T-cell (primary cell): Measurements from ENCODE around the gene SDHAF3. TPM values are rescaled to one million over a fixed set of nuclear protein-coding genes. Genes with fewer than 3 reads are reported as not detected.
A peak's percentile ranks its signal among the peaks of the same experiment; 100 is the strongest.

Experiments
- ATAC-seq, 4 experiments: fragments of 200-7000 bp in 3 of 4; fragments of 150-1000 bp in 1 of 4; cut with Tn5 transposase; replicated peaks in 1 of 4; 1 replicate in 3 of 4; 2 replicates in 1 of 4; pipeline ENCODE4 v1.10.0; 2021; ENCODE audit warnings: moderate library complexity in 3 of 4, mild to moderate bottlenecking in 2 of 4, moderate number of reproducible peaks in 1 of 4
- CTCF ChIA-PET, 2 donors: fragments of 300-600 bp; sonication (Branson Sonifier 250); formaldehyde crosslinking; loops; one replicate each; lab custom pipeline; 2022; ENCODE audit warnings: antibody characterized with exemption in 2 of 2; lab: Charles Lee
- POLR2A ChIA-PET, 2 donors: fragments of 300-600 bp; sonication (Branson Sonifier 250); formaldehyde crosslinking; loops; one replicate each; lab custom pipeline; 2022; ENCODE audit warnings: antibody characterized with exemption in 2 of 2; lab: Charles Lee
- DNase-seq, 35 experiments: peaks; one replicate each; pipeline versions ENCODE4 v3.0.0 to v3.0.0-alpha.2; 2013 to 2023
- H3K27ac ChIP-seq: one replicate; pipeline ENCODE4 v1.5.1; 2013; ENCODE audit warnings: low read length
- H3K27me3 ChIP-seq, 2 experiments: replicated peaks in 1 of 2; 1 replicate in 1 of 2; 2 replicates in 1 of 2; pipeline versions ENCODE4 v1.6.1 to v1.7.0; 2013; ENCODE audit warnings: low read length in 1 of 2, mixed read lengths in 1 of 2; ENCODE audit not compliant: control insufficient read depth in 2 of 2, insufficient read depth in 2 of 2; ENCODE audit errors: extremely low read depth in 1 of 2
- H3K36me3 ChIP-seq, 2 donors: 1 replicate in 1 of 2; 2 replicates in 1 of 2; pipeline versions ENCODE4 v1.6.1 to v1.7.0; 2013; ENCODE audit warnings: low read length in 1 of 2; ENCODE audit not compliant: control insufficient read depth in 2 of 2, insufficient read depth in 1 of 2; ENCODE audit errors: extremely low read depth in 1 of 2
- H3K4me1 ChIP-seq, 2 experiments: 1 replicate in 1 of 2; 2 replicates in 1 of 2; pipeline versions ENCODE4 v1.6.1 to v1.7.0; 2013; ENCODE audit warnings: low read length in 2 of 2, mixed read lengths in 1 of 2; ENCODE audit not compliant: insufficient read depth in 2 of 2, control insufficient read depth in 1 of 2; ENCODE audit errors: extremely low read depth in 1 of 2
- H3K4me3 ChIP-seq, 2 donors: 1 replicate in 1 of 2; 2 replicates in 1 of 2; pipeline versions ENCODE4 v1.5.1 to v1.7.0; 2013; ENCODE audit warnings: mild to moderate bottlenecking in 2 of 2, low read length in 1 of 2, moderate library complexity in 1 of 2; ENCODE audit not compliant: control insufficient read depth in 1 of 2; ENCODE audit errors: extremely low read depth in 1 of 2
- H3K9me3 ChIP-seq: 2 replicates; pipeline ENCODE4 v1.7.0; 2013
- H3K27ac Mint-ChIP-seq, 2 donors: one replicate each; pipeline ENCODE4 v1.8.0; 2020 to 2021; ENCODE audit warnings: mild to moderate bottlenecking in 2 of 2, mixed read lengths in 2 of 2
- H3K27me3 Mint-ChIP-seq, 2 donors: one replicate each; pipeline ENCODE4 v1.8.0; 2021 to 2022; ENCODE audit warnings: mixed read lengths in 2 of 2
- H3K36me3 Mint-ChIP-seq: one replicate; pipeline ENCODE4 v1.8.0; 2021; ENCODE audit warnings: mixed read lengths
- H3K4me1 Mint-ChIP-seq, 3 donors: one replicate each; pipeline ENCODE4 v1.8.0; 2020 to 2022; ENCODE audit warnings: mixed read lengths in 3 of 3, mild to moderate bottlenecking in 1 of 3
- H3K4me3 Mint-ChIP-seq, 3 donors: one replicate each; pipeline ENCODE4 v1.8.0; 2020 to 2022; ENCODE audit warnings: mild to moderate bottlenecking in 3 of 3, mixed read lengths in 3 of 3, moderate library complexity in 3 of 3
- H3K9me3 Mint-ChIP-seq, 3 donors: one replicate each; pipeline ENCODE4 v1.8.0; 2020 to 2022; ENCODE audit warnings: mixed read lengths in 3 of 3
- WGBS: methylation state at CpG from one replicate; pipeline ENCODE4 v1.1.5; 2013; ENCODE audit warnings: missing lambda C conversion rate; ENCODE audit not compliant: insufficient coverage; 5-methylcytosine and 5-hydroxymethylcytosine counted together
- total RNA-seq, 35 experiments: library from RNA in 6 of 35; stranded (reverse) in 6 of 35; fragments of 120-200 nt in 1 of 35; gene quantifications; one replicate each; pipeline versions ENCODE4 v1.2.1 to v1.2.4 and lab custom pipeline; 2013 to 2026

Gene SDHAF3
- total RNA-seq, 5 donors from 2014 or later (not counting 1 experiment from before 2014, with no cell fraction given): 11.1 to 15.3 (median 12.0) TPM

DNA sequence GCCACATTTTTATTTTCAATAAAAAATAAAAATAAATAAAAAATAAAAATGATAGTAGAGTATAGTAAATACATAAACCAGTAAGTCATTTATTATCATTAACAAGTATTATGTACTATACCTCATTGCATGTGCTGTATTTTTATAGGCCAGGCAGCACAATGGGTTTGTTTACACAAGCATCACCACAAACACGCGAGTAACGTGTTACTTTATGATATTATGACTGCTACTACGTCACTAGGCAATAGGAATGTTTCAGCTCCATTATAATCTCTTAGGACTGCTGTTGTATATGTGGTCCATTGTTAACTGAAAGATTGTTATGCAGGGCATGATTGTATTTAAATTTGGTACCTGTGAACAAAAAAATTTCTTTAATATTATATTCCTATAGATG, 20.8 kb upstream of the SDHAF3 start:
- POLR2A ChIA-PET: no interaction called here
- no CpG with 5 or more reads among the region's 4 CpGs for WGBS
- no peak overlapping the region for H3K4me3 ChIP-seq
- H3K27me3 Mint-ChIP-seq: peaks cover 22 to 28% of the 10 kb centered on the region in 2 donors
- no peaks in the 10 kb centered on the region for H3K36me3 ChIP-seq
- no peaks in the 10 kb centered on the region for H3K4me1 ChIP-seq
- no peaks in the 10 kb centered on the region for H3K9me3 Mint-ChIP-seq
- H3K27ac Mint-ChIP-seq: no peak overlapping the region
- no peaks in the 10 kb centered on the region for H3K9me3 ChIP-seq
- no peak overlapping the region for H3K4me3 Mint-ChIP-seq
- CTCF ChIA-PET: no interaction called here
- no peaks in the 10 kb centered on the region for H3K4me1 Mint-ChIP-seq
- H3K27me3 ChIP-seq: peaks cover 0 to 15% of the 10 kb centered on the region in 2 experiments
- no peak for ATAC-seq
- DNase-seq: no peak
- no peaks in the 10 kb centered on the region for H3K36me3 Mint-ChIP-seq
- H3K27ac ChIP-seq: no peak overlapping the region

DNA sequence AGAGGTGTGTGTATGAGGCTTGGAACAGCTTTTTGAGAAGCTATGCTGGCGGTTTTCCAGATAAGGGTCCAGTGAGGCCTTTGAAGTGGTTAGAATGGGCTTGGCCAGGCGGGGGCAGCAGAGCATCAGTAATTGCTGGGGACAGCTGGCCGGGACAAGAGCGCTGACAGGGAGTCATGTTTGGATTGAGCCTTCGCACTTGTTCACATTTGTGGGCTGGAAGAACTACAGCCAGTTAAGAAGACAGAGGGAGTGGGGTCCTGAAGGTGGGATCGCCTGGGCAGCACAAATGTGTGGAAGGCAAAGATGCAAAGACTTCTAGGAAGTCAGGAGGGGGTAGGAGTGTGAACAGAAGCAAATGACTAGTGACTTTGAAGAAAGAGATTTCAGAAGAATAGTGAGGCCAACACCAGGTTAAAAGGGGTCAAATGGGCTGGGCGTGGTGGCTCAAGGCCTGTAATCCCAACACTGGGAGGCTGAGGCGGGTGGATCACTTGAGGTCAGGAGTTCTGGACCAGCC, 12.7 kb upstream of the SDHAF3 start:
- H3K27ac ChIP-seq: no peak overlapping the region
- peaks cover 4% of the 10 kb centered on the region in 2 experiments for H3K27me3 ChIP-seq
- no peak overlapping the region for H3K4me3 Mint-ChIP-seq
- no peaks in the 10 kb centered on the region for H3K36me3 ChIP-seq
- ChIA-PET POLR2A (no interaction called here), CTCF (interaction anchor here (0.5 to 1.7 kb wide), 7 partner anchors 12 to 1001 kb away, joined by 3 to 7 read pairs (median 3); partner anchors contain the start of gene SDHAF3 (in 1 of the 2))
- no peaks in the 10 kb centered on the region for H3K4me1 Mint-ChIP-seq
- no peak overlapping the region for H3K27ac Mint-ChIP-seq
- H3K9me3 Mint-ChIP-seq: no peaks in the 10 kb centered on the region
- H3K4me1 ChIP-seq: peaks cover 0 to 3% of the 10 kb centered on the region in 2 experiments
- H3K9me3 ChIP-seq: no peaks in the 10 kb centered on the region
- 9% methylated on average over 6 of the region's 8 CpGs for WGBS
- DNase-seq (peak in 34 of 35 experiments; percentile 12 to 68 (median 48)), ATAC-seq (peak in 3 of 4 experiments; percentile 53 to 71 (median 62))
- no peak overlapping the region for H3K4me3 ChIP-seq
- H3K36me3 Mint-ChIP-seq: no peaks in the 10 kb centered on the region
- peaks cover 27 to 29% of the 10 kb centered on the region in 2 donors for H3K27me3 Mint-ChIP-seq

DNA sequence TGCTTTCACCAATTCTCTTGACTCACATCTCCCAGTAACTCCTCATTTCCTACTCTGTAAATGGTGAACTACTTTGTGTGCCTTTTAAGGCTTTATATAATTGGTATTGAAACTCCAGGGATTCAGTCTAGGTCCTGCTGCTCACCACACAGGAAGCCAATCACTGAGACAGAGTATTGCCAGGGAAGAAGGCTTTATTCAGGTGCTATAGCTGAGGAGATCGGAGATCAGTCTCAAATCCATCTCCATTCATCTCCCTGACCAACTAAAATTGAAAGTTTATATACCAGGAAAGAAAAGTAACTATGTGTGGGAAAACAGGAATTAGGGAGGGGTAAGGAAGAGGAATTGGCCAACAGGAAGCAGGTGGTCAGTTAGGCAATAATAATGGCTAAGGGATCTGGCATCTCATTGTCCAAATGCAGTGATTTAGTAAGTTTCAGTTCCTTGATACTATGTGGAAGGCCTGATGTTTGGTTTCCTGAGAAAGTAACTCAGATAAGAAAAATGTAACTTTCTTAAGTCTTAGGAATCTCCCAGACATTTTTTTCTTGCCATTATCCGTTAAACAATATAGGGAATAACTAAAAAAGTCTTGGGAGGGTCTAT, 10.2 kb upstream of the SDHAF3 start:
- no peaks in the 10 kb centered on the region for H3K36me3 ChIP-seq
- H3K9me3 Mint-ChIP-seq: peaks cover 2 to 4% (median 4%) of the 10 kb centered on the region in 3 donors
- CTCF ChIA-PET: no interaction called here
- no peaks in the 10 kb centered on the region for H3K9me3 ChIP-seq
- no peaks in the 10 kb centered on the region for H3K36me3 Mint-ChIP-seq
- H3K27ac Mint-ChIP-seq: no peak overlapping the region
- WGBS: no CpG with 5 or more reads among the region's 2 CpGs
- H3K27ac ChIP-seq: no peak overlapping the region
- ATAC-seq: no peak
- DNase-seq: no peak
- H3K4me3 Mint-ChIP-seq: no peak overlapping the region
- H3K4me1 ChIP-seq: peaks cover 0 to 3% of the 10 kb centered on the region in 2 experiments
- H3K27me3 ChIP-seq: peaks cover 4 to 6% of the 10 kb centered on the region in 2 experiments
- H3K4me1 Mint-ChIP-seq: no peaks in the 10 kb centered on the region
- H3K27me3 Mint-ChIP-seq: peaks cover 17 to 18% of the 10 kb centered on the region in 2 donors
- no peak overlapping the region for H3K4me3 ChIP-seq
- POLR2A ChIA-PET: no interaction called here

GRCh38 chr7:97116308-97116707, 1.2 kb upstream of the SDHAF3 start:
- Mint-ChIP-seq H3K36me3 (peaks cover 6% of the 10 kb centered on the region), H3K27ac (peak overlapping the region; percentile 80 to 94), H3K9me3 (peaks cover 0 to 4% (median 0%) of the 10 kb centered on the region in 3 donors), H3K27me3 (no peaks in the 10 kb centered on the region), H3K4me3 (peak overlapping the region; percentile 92 to 97 (median 94)), H3K4me1 (peaks cover 41 to 49% (median 46%) of the 10 kb centered on the region in 3 donors)
- DNase-seq: peak in 2 of 35 experiments; percentile 9 to 32
- H3K36me3 ChIP-seq: no peaks in the 10 kb centered on the region
- WGBS: 60% methylated on average over 1 of the region's 5 CpGs
- peak overlapping the region; percentile 90 for H3K27ac ChIP-seq
- CTCF ChIA-PET: interaction anchor here in 1 of 2 donors (1.4 to 2.3 kb wide), 2 partner anchors 12 to 63 kb away, joined by 3 to 10 read pairs; no protein-coding TSS in a partner anchor
- no peak overlapping the region for H3K4me3 ChIP-seq
- POLR2A ChIA-PET: no interaction called here
- H3K27me3 ChIP-seq: no peaks in the 10 kb centered on the region
- ATAC-seq: no peak
- no peaks in the 10 kb centered on the region for H3K9me3 ChIP-seq
- H3K4me1 ChIP-seq: peaks cover 11 to 20% of the 10 kb centered on the region in 2 experiments

GRCh38 chr7:97117035-97117371, 495 bp upstream of the SDHAF3 start:
- peak overlapping the region; percentile 80 to 94 for H3K27ac Mint-ChIP-seq
- DNase-seq (peak in 1 of 35 experiments; percentile 6), ATAC-seq (no peak)
- CTCF ChIA-PET: interaction anchor here (0.6 to 2.3 kb wide), 5 partner anchors 12 to 861 kb away, joined by 3 to 10 read pairs (median 5); no protein-coding TSS in a partner anchor
- 92% methylated on average over 2 of the region's 9 CpGs for WGBS
- Histone ChIP-seq H3K4me1 (peaks cover 11 to 20% of the 10 kb centered on the region in 2 experiments), H3K9me3 (no peaks in the 10 kb centered on the region), H3K36me3 (no peaks in the 10 kb centered on the region), H3K4me3 (peak overlapping the region; percentile 82 to 89), H3K27me3 (no peaks in the 10 kb centered on the region), H3K27ac (peak overlapping the region; percentile 90)
- peak overlapping the region; percentile 92 to 97 (median 94) for H3K4me3 Mint-ChIP-seq
- POLR2A ChIA-PET: interaction anchor here (0.6 to 0.7 kb wide), 2 partner anchors 20 to 139 kb away, joined by 3 to 5 read pairs; no protein-coding TSS in a partner anchor
- H3K36me3 Mint-ChIP-seq: peaks cover 9% of the 10 kb centered on the region
- H3K27me3 Mint-ChIP-seq: no peaks in the 10 kb centered on the region
- H3K9me3 Mint-ChIP-seq: peaks cover 0 to 4% (median 0%) of the 10 kb centered on the region in 3 donors
- H3K4me1 Mint-ChIP-seq: peaks cover 45 to 53% (median 52%) of the 10 kb centered on the region in 3 donors

GRCh38 chr7:97118306-97118917, 914 bp downstream of the SDHAF3 start:
- Histone ChIP-seq H3K4me3 (peak overlapping the region; percentile 82 to 89), H3K27me3 (no peaks in the 10 kb centered on the region), H3K9me3 (no peaks in the 10 kb centered on the region), H3K4me1 (peaks cover 11 to 20% of the 10 kb centered on the region in 2 experiments), H3K27ac (peak overlapping the region; percentile 65), H3K36me3 (no peaks in the 10 kb centered on the region)
- H3K27me3 Mint-ChIP-seq: no peaks in the 10 kb centered on the region
- ATAC-seq: no peak
- ChIA-PET POLR2A (interaction anchor here in 1 of 2 donors (0.7 kb wide), 2 partner anchors 155 to 950 kb away, joined by 4 to 7 read pairs; no protein-coding TSS in a partner anchor), CTCF (interaction anchor here (0.7 to 2.3 kb wide), 3 partner anchors 11 to 754 kb away, joined by 3 to 10 read pairs (median 6); partner anchors contain the start of gene ASNS (in 1 of the 2))
- DNase-seq: peak in 1 of 35 experiments; percentile 14
- H3K9me3 Mint-ChIP-seq: peaks cover 0 to 4% (median 0%) of the 10 kb centered on the region in 3 donors
- peak overlapping the region; percentile 92 to 97 (median 94) for H3K4me3 Mint-ChIP-seq
- H3K4me1 Mint-ChIP-seq: peaks cover 48 to 59% (median 54%) of the 10 kb centered on the region in 3 donors
- H3K36me3 Mint-ChIP-seq: peaks cover 9% of the 10 kb centered on the region
- WGBS: 28% methylated on average over 3 of the region's 13 CpGs
- H3K27ac Mint-ChIP-seq: peak overlapping the region; percentile 71 to 94
